WTC11 (cell line): ENCODE results near the gene MT1B.

Source experiments
- CREM ChIP-seq: sonication (generic); formaldehyde crosslinking; IDR thresholded peaks from 2 replicates; pipeline ENCODE4 v1.8.1; 2022; ENCODE audit warnings: mild to moderate bottlenecking, missing genetic modification reagents, moderate library complexity
- CTCF ChIP-seq: fragments of 200-600 bp; IDR thresholded peaks from 2 replicates; pipeline ENCODE4 v1.8.0; 2022; ENCODE audit warnings: antibody characterized with exemption
- FOXK1 ChIP-seq: sonication (generic); formaldehyde crosslinking; IDR thresholded peaks from 2 replicates; pipeline ENCODE4 v1.8.0; 2022; ENCODE audit warnings: mild to moderate bottlenecking, moderate library complexity, missing genetic modification reagents
- MYBL2 ChIP-seq: sonication (generic); formaldehyde crosslinking; IDR thresholded peaks from 2 replicates; pipeline ENCODE4 v1.8.1; 2023; ENCODE audit warnings: mild to moderate bottlenecking, moderate library complexity, missing genetic modification reagents
- TCF7 ChIP-seq: sonication (generic); formaldehyde crosslinking; IDR thresholded peaks from 2 replicates; pipeline ENCODE4 v1.8.0; 2022; ENCODE audit warnings: mild to moderate bottlenecking, low read depth, missing genetic modification reagents, moderate library complexity
- TEAD1 ChIP-seq: sonication (generic); formaldehyde crosslinking; IDR thresholded peaks from 2 replicates; pipeline ENCODE4 v1.8.0; 2022; ENCODE audit warnings: mild to moderate bottlenecking, missing genetic modification reagents
- TP53 ChIP-seq: sonication (generic); formaldehyde crosslinking; IDR thresholded peaks from 2 replicates; pipeline ENCODE4 v1.8.1; 2023; ENCODE audit warnings: mild to moderate bottlenecking, missing genetic modification reagents
- ZBTB43 ChIP-seq: sonication (generic); formaldehyde crosslinking; IDR thresholded peaks from 2 replicates; pipeline ENCODE4 v1.8.1; 2023; ENCODE audit warnings: mild to moderate bottlenecking, missing genetic modification reagents
- ZNF121 ChIP-seq: sonication (generic); formaldehyde crosslinking; IDR thresholded peaks from 2 replicates; pipeline ENCODE4 v1.8.0; 2023; ENCODE audit warnings: missing genetic modification reagents
- ZNF512 ChIP-seq: sonication (generic); formaldehyde crosslinking; IDR thresholded peaks from 2 replicates; pipeline ENCODE4 v1.8.1; 2022; ENCODE audit warnings: missing genetic modification reagents, borderline replicate concordance
- TF ChIP-seq, protein P1 (sequence below): sonication (generic); formaldehyde crosslinking; IDR thresholded peaks from 2 replicates; pipeline ENCODE4 v1.8.1; 2022; ENCODE audit warnings: low read depth, mild to moderate bottlenecking, moderate library complexity, missing genetic modification reagents, borderline replicate concordance
- TF ChIP-seq, protein P2 (sequence below): sonication (generic); formaldehyde crosslinking; IDR thresholded peaks from 2 replicates; pipeline ENCODE4 v1.8.0; 2022; ENCODE audit warnings: mild to moderate bottlenecking, missing genetic modification reagents
- TF ChIP-seq, protein P3 (sequence below): sonication (generic); formaldehyde crosslinking; IDR thresholded peaks from 2 replicates; pipeline ENCODE4 v1.8.1; 2023; ENCODE audit warnings: mild to moderate bottlenecking, missing genetic modification reagents, moderate library complexity

DNA sequence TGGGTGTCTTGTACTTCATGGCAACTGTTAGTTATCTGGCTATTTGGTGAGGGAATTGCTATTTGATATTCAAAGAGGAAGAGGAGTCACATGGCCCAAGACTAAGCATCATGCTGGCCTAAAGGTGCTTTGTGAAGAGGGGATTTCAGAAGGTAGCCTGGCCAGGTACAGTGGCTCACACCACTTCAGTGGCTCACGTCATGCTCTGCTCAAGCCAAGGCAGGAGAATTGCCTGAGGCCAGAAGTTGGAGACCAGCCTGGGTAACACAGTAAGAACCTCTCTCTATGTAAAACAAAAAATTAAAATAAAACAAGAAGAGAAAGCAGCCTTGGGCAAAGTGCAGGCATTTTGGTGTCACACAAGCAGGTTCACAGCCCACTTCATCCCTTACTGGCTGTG, 6.4 kb upstream of the MT1B start:
- TF ChIP-seq CTCF (no peak), TEAD1 (CRISPR knock-in tag) (no peak), TCF7 (CRISPR knock-in tag) (no peak), CREM (no peak), MYBL2 (no peak), TP53 (CRISPR knock-in tag) (no peak), ZBTB43 (CRISPR knock-in tag) (no peak), FOXK1 (CRISPR knock-in tag) (no peak), ZNF121 (CRISPR knock-in tag) (no peak), ZNF512 (CRISPR knock-in tag) (no peak)
- TF ChIP-seq, protein P1, sequence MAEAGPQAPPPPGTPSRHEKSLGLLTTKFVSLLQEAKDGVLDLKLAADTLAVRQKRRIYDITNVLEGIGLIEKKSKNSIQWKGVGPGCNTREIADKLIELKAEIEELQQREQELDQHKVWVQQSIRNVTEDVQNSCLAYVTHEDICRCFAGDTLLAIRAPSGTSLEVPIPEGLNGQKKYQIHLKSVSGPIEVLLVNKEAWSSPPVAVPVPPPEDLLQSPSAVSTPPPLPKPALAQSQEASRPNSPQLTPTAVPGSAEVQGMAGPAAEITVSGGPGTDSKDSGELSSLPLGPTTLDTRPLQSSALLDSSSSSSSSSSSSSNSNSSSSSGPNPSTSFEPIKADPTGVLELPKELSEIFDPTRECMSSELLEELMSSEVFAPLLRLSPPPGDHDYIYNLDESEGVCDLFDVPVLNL (CRISPR knock-in tag), result no peak
- TF ChIP-seq, protein P2, sequence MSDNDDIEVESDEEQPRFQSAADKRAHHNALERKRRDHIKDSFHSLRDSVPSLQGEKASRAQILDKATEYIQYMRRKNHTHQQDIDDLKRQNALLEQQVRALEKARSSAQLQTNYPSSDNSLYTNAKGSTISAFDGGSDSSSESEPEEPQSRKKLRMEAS, result no peak
- TF ChIP-seq, protein P3, sequence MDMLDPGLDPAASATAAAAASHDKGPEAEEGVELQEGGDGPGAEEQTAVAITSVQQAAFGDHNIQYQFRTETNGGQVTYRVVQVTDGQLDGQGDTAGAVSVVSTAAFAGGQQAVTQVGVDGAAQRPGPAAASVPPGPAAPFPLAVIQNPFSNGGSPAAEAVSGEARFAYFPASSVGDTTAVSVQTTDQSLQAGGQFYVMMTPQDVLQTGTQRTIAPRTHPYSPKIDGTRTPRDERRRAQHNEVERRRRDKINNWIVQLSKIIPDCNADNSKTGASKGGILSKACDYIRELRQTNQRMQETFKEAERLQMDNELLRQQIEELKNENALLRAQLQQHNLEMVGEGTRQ (CRISPR knock-in tag), result no peak
